HEK293 (cell line): Measurements from ENCODE around the gene EFEMP1.

ENCODE experiments used
- GLIS1 ChIP-seq: fragments of 450-650 bp; formaldehyde crosslinking; IDR thresholded peaks from 2 replicates; pipeline ENCODE4 v1.5.1; 2016; ENCODE audit warnings: missing biosample characterization, missing genetic modification characterization
- GLIS2 ChIP-seq: fragments of 450-650 bp; formaldehyde crosslinking; IDR thresholded peaks from 2 replicates; pipeline ENCODE4 v1.5.1; 2016; ENCODE audit warnings: missing biosample characterization, missing genetic modification characterization
- HOXD13 ChIP-seq: sonication (generic); formaldehyde crosslinking; IDR thresholded peaks from 2 replicates; pipeline ENCODE4 v1.8.0; 2022; ENCODE audit warnings: missing genetic modification reagents, borderline replicate concordance
- KLF9 ChIP-seq: fragments of 450-650 bp; formaldehyde crosslinking; IDR thresholded peaks from 2 replicates; pipeline ENCODE4 v1.5.1; 2016; ENCODE audit warnings: missing biosample characterization, missing genetic modification characterization, low read depth
- PRDM1 ChIP-seq: fragments of 450-650 bp; formaldehyde crosslinking; IDR thresholded peaks from 2 replicates; pipeline ENCODE4; 2016; ENCODE audit warnings: missing biosample characterization, missing genetic modification characterization
- SETDB1 ChIP-seq: IDR thresholded peaks from one replicate; pipeline ENCODE4 v1.6.1; 2017; ENCODE audit warnings: mild to moderate bottlenecking, low read length, moderate library complexity, mixed read lengths; ENCODE audit not compliant: insufficient read length
- TCF7L2 ChIP-seq: IDR thresholded peaks from 2 replicates; pipeline ENCODE4 v1.6.1; 2011; ENCODE audit warnings: low read depth, mild to moderate bottlenecking, inconsistent platforms, low read length, moderate library complexity, borderline replicate concordance
- ZBTB20 ChIP-seq: fragments of 450-650 bp; formaldehyde crosslinking; IDR thresholded peaks from 2 replicates; pipeline ENCODE4 v1.5.1; 2016; ENCODE audit warnings: missing biosample characterization, missing genetic modification characterization
- ZNF140 ChIP-seq: fragments of 450-650 bp; formaldehyde crosslinking; IDR thresholded peaks from 2 replicates; pipeline ENCODE4 v1.5.1; 2016; ENCODE audit warnings: missing biosample characterization, missing genetic modification characterization
- ZNF146 ChIP-seq: fragments of 450-650 bp; formaldehyde crosslinking; IDR thresholded peaks from 2 replicates; pipeline ENCODE4 v1.5.1; 2016; ENCODE audit warnings: missing biosample characterization, missing genetic modification characterization
- ZNF223 ChIP-seq: fragments of 450-650 bp; formaldehyde crosslinking; IDR thresholded peaks from 2 replicates; pipeline ENCODE4 v1.5.1; 2016; ENCODE audit warnings: missing biosample characterization, missing genetic modification characterization
- ZNF274 ChIP-seq, 2 experiments: fragments of 200-500 bp in 1 of 2; fragments of 450-650 bp in 1 of 2; sonication (Bioruptor generic) in 1 of 2; formaldehyde crosslinking in 1 of 2; IDR thresholded peaks; 2 replicates each; pipeline versions ENCODE4 v1.5.1 to v1.6.1; 2014 to 2016; ENCODE audit warnings: borderline replicate concordance in 1 of 2, inconsistent platforms in 1 of 2, low read length in 1 of 2, missing biosample characterization in 1 of 2, missing genetic modification characterization in 1 of 2
- ZNF404 ChIP-seq: fragments of 450-650 bp; formaldehyde crosslinking; IDR thresholded peaks from 2 replicates; pipeline ENCODE4 v1.5.1; 2017; ENCODE audit warnings: missing biosample characterization, missing genetic modification characterization
- ZNF610 ChIP-seq: fragments of 450-650 bp; formaldehyde crosslinking; IDR thresholded peaks from 2 replicates; pipeline ENCODE4 v1.5.1; 2016; ENCODE audit warnings: missing biosample characterization, missing genetic modification characterization, borderline replicate concordance
- ZNF624 ChIP-seq: fragments of 450-650 bp; formaldehyde crosslinking; IDR thresholded peaks from 2 replicates; pipeline ENCODE4 v1.5.1; 2017; ENCODE audit warnings: missing biosample characterization, missing genetic modification characterization
- ZNF843 ChIP-seq: fragments of 450-650 bp; formaldehyde crosslinking; IDR thresholded peaks from 2 replicates; pipeline ENCODE4 v1.5.1; 2016; ENCODE audit warnings: missing biosample characterization, missing genetic modification characterization
- ZSCAN30 ChIP-seq: fragments of 450-650 bp; IDR thresholded peaks from 2 replicates; pipeline ENCODE4 v1.5.1; 2018; ENCODE audit warnings: missing biosample characterization, mild to moderate bottlenecking, missing genetic modification characterization, moderate library complexity
- TF ChIP-seq, protein P1 (sequence below): fragments of 450-650 bp; formaldehyde crosslinking; IDR thresholded peaks from 2 replicates; pipeline ENCODE4 v1.5.1; 2016; ENCODE audit warnings: missing biosample characterization, missing genetic modification characterization, low read depth
- TF ChIP-seq, protein P2 (sequence below): fragments of 450-650 bp; formaldehyde crosslinking; IDR thresholded peaks from 2 replicates; pipeline ENCODE4 v1.5.1; 2016; ENCODE audit warnings: missing biosample characterization, missing genetic modification characterization
- TF ChIP-seq, protein P3 (sequence below): fragments of 450-650 bp; formaldehyde crosslinking; IDR thresholded peaks from 2 replicates; pipeline ENCODE4 v1.5.1; 2016; ENCODE audit warnings: missing biosample characterization, missing genetic modification characterization
- TF ChIP-seq, protein P4 (sequence below): fragments of 450-650 bp; formaldehyde crosslinking; IDR thresholded peaks from 2 replicates; pipeline ENCODE4 v1.5.0; 2017; ENCODE audit warnings: missing biosample characterization, missing genetic modification characterization, borderline replicate concordance
- TF ChIP-seq, protein P5 (sequence below): fragments of 450-650 bp; formaldehyde crosslinking; IDR thresholded peaks from 2 replicates; pipeline ENCODE4 v1.5.1; 2016; ENCODE audit warnings: missing biosample characterization, missing genetic modification characterization

The EFEMP1 gene

DNA sequence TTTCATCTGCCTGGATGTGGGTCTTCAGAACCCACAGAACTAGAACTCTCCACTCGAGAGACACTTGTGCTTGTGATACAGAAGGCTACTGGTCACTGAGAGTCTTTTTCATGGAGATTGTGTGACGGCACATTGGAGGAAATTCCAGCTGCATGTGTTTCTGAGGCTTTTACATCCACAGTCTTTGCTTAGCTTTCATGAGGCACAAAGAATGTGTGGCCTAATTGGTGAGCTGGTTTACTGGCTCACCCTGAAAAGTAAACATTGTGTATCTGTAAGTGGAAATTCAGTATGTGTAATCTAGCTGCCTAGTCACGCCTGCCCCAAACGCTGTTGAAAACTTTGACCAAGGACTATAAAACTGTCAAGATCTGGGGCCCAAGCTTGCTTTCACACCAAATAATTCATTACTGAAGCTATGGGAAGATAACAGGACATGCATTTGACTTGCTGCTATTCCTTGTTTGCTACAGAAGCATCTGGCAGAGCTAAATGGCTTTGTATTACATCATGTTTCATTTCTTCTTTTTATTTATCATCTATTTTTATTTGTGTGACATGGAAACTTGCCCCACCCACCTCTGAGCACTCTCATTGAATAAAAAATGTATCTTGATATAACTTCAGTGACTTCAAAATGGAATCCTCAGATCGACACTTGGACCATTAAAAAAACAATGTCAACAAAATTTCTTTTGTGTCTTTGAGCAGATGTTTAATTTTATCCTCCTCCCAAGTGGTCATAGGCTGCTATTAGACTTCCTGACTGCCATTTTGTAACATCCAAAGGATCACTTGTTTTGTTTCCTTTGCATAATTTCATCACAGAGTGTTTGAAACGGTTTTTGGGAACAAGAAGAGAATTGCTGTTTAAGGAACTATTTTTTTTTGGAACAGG is 80.2 kb downstream of the EFEMP1 start (continued):
- TF ChIP-seq, protein P1, sequence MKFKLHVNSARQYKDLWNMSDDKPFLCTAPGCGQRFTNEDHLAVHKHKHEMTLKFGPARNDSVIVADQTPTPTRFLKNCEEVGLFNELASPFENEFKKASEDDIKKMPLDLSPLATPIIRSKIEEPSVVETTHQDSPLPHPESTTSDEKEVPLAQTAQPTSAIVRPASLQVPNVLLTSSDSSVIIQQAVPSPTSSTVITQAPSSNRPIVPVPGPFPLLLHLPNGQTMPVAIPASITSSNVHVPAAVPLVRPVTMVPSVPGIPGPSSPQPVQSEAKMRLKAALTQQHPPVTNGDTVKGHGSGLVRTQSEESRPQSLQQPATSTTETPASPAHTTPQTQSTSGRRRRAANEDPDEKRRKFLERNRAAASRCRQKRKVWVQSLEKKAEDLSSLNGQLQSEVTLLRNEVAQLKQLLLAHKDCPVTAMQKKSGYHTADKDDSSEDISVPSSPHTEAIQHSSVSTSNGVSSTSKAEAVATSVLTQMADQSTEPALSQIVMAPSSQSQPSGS (tag by site-specific recombination), result peak; percentile 78
- TF ChIP-seq ZNF223 (tag by site-specific recombination), result 0 out of 2 replicates have a peak, but pooled peaks have one; percentile 13
- TF ChIP-seq, protein P2, sequence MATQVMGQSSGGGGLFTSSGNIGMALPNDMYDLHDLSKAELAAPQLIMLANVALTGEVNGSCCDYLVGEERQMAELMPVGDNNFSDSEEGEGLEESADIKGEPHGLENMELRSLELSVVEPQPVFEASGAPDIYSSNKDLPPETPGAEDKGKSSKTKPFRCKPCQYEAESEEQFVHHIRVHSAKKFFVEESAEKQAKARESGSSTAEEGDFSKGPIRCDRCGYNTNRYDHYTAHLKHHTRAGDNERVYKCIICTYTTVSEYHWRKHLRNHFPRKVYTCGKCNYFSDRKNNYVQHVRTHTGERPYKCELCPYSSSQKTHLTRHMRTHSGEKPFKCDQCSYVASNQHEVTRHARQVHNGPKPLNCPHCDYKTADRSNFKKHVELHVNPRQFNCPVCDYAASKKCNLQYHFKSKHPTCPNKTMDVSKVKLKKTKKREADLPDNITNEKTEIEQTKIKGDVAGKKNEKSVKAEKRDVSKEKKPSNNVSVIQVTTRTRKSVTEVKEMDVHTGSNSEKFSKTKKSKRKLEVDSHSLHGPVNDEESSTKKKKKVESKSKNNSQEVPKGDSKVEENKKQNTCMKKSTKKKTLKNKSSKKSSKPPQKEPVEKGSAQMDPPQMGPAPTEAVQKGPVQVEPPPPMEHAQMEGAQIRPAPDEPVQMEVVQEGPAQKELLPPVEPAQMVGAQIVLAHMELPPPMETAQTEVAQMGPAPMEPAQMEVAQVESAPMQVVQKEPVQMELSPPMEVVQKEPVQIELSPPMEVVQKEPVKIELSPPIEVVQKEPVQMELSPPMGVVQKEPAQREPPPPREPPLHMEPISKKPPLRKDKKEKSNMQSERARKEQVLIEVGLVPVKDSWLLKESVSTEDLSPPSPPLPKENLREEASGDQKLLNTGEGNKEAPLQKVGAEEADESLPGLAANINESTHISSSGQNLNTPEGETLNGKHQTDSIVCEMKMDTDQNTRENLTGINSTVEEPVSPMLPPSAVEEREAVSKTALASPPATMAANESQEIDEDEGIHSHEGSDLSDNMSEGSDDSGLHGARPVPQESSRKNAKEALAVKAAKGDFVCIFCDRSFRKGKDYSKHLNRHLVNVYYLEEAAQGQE (tag by site-specific recombination), result no peak
- peak; percentile 92 for TF ChIP-seq TCF7L2
- TF ChIP-seq, protein P3, sequence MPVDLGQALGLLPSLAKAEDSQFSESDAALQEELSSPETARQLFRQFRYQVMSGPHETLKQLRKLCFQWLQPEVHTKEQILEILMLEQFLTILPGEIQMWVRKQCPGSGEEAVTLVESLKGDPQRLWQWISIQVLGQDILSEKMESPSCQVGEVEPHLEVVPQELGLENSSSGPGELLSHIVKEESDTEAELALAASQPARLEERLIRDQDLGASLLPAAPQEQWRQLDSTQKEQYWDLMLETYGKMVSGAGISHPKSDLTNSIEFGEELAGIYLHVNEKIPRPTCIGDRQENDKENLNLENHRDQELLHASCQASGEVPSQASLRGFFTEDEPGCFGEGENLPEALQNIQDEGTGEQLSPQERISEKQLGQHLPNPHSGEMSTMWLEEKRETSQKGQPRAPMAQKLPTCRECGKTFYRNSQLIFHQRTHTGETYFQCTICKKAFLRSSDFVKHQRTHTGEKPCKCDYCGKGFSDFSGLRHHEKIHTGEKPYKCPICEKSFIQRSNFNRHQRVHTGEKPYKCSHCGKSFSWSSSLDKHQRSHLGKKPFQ (tag by site-specific recombination), result peak; percentile 95
- TF ChIP-seq GLIS1 (tag by site-specific recombination), result peak; percentile 63
- TF ChIP-seq SETDB1, result peak; percentile 37
- TF ChIP-seq PRDM1 (tag by site-specific recombination), result no peak
- TF ChIP-seq ZBTB20 (tag by site-specific recombination), result peak; percentile 52
- no peak for TF ChIP-seq ZNF624
- 0 out of 2 replicates have a peak, but pooled peaks have one; percentile 29 for TF ChIP-seq ZNF146 (tag by site-specific recombination)
- TF ChIP-seq HOXD13, result peak; percentile 28; the same call in 1 of the 2 replicates
- TF ChIP-seq, protein P4, sequence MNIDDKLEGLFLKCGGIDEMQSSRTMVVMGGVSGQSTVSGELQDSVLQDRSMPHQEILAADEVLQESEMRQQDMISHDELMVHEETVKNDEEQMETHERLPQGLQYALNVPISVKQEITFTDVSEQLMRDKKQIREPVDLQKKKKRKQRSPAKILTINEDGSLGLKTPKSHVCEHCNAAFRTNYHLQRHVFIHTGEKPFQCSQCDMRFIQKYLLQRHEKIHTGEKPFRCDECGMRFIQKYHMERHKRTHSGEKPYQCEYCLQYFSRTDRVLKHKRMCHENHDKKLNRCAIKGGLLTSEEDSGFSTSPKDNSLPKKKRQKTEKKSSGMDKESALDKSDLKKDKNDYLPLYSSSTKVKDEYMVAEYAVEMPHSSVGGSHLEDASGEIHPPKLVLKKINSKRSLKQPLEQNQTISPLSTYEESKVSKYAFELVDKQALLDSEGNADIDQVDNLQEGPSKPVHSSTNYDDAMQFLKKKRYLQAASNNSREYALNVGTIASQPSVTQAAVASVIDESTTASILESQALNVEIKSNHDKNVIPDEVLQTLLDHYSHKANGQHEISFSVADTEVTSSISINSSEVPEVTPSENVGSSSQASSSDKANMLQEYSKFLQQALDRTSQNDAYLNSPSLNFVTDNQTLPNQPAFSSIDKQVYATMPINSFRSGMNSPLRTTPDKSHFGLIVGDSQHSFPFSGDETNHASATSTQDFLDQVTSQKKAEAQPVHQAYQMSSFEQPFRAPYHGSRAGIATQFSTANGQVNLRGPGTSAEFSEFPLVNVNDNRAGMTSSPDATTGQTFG (tag by site-specific recombination), result no peak
- TF ChIP-seq ZNF404 (tag by site-specific recombination), result no peak
- peak; percentile 100 for TF ChIP-seq ZNF843 (tag by site-specific recombination)
- TF ChIP-seq ZNF610 (tag by site-specific recombination), result 0 out of 2 replicates have a peak, but pooled peaks have one; percentile 67
- TF ChIP-seq KLF9, result peak; percentile 50
- TF ChIP-seq ZNF274 (IDR thresholded peaks at IDR 0.05; ENCODE audit: low read length), result no peak
- no peak for TF ChIP-seq ZNF274 (tag by site-specific recombination; IDR thresholded peaks at IDR 0.05; ENCODE audit: borderline replicate concordance)
- TF ChIP-seq, protein P5, sequence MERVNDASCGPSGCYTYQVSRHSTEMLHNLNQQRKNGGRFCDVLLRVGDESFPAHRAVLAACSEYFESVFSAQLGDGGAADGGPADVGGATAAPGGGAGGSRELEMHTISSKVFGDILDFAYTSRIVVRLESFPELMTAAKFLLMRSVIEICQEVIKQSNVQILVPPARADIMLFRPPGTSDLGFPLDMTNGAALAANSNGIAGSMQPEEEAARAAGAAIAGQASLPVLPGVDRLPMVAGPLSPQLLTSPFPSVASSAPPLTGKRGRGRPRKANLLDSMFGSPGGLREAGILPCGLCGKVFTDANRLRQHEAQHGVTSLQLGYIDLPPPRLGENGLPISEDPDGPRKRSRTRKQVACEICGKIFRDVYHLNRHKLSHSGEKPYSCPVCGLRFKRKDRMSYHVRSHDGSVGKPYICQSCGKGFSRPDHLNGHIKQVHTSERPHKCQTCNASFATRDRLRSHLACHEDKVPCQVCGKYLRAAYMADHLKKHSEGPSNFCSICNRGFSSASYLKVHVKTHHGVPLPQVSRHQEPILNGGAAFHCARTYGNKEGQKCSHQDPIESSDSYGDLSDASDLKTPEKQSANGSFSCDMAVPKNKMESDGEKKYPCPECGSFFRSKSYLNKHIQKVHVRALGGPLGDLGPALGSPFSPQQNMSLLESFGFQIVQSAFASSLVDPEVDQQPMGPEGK (tag by site-specific recombination), result peak; percentile 76
- no peak for TF ChIP-seq ZNF140 (tag by site-specific recombination)
- TF ChIP-seq GLIS2 (tag by site-specific recombination), result no peak
- peak; percentile 90 for TF ChIP-seq ZSCAN30 (tag by site-specific recombination)
